OCI-LY1 (cell line): ENCODE data around the gene ADCY9.

Source experiments
- EZH2 ChIP-seq: fragments of 200-600 bp; sonication (generic), shearing (Covaris generic); IDR thresholded peaks from 2 replicates; pipeline ENCODE4 v1.8.0; 2017; ENCODE audit warnings: borderline replicate concordance, mixed run types, mild to moderate bottlenecking, antibody characterized with exemption, low read length, moderate library complexity, mixed read lengths
- TF ChIP-seq, protein P1 (sequence below): fragments of 200-600 bp; sonication (generic), shearing (Covaris generic); IDR thresholded peaks from 2 replicates; pipeline ENCODE4 v1.5.1; 2017; ENCODE audit warnings: mild to moderate bottlenecking, antibody characterized with exemption, low read length, moderate library complexity, mixed read lengths

DNA sequence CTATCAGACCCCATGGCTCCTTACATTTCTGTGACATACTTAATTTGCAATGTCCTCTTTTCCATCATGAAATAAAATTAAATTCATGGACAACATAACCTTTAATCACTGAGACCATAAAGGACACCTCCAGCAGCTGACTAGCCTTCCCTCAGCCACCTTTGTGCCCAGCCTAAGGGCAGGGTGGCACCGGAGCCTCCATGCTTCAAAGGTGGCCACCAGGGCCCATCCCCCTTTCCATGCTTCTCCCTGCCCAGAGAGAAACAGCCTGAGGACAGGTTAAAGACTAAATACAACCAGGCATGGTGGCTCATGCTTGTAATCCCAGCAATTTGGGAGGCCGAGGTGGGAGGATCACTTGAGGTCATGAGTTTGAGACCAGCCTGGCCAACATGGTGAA lies 94.3 kb downstream of the ADCY9 start:
- TF ChIP-seq, protein P1, sequence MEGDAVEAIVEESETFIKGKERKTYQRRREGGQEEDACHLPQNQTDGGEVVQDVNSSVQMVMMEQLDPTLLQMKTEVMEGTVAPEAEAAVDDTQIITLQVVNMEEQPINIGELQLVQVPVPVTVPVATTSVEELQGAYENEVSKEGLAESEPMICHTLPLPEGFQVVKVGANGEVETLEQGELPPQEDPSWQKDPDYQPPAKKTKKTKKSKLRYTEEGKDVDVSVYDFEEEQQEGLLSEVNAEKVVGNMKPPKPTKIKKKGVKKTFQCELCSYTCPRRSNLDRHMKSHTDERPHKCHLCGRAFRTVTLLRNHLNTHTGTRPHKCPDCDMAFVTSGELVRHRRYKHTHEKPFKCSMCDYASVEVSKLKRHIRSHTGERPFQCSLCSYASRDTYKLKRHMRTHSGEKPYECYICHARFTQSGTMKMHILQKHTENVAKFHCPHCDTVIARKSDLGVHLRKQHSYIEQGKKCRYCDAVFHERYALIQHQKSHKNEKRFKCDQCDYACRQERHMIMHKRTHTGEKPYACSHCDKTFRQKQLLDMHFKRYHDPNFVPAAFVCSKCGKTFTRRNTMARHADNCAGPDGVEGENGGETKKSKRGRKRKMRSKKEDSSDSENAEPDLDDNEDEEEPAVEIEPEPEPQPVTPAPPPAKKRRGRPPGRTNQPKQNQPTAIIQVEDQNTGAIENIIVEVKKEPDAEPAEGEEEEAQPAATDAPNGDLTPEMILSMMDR: no peak
- TF ChIP-seq EZH2: no peak
